Subcutaneous abdominal adipose tissue (tissue), 5 donors: ENCODE measurements around the gene SYNPR.

Experiments
- H3K27ac ChIP-seq: one replicate; pipeline ENCODE4 v1.7.0; 2013; ENCODE audit warnings: low read depth, mild to moderate bottlenecking, inconsistent platforms, low read length, moderate library complexity
- H3K27me3 ChIP-seq, 5 donors: one replicate each; pipeline ENCODE4 v1.7.0; 2013; ENCODE audit warnings: low read length in 5 of 5, inconsistent platforms in 1 of 5; ENCODE audit not compliant: control insufficient read depth in 5 of 5, insufficient read depth in 4 of 5
- H3K36me3 ChIP-seq, 5 donors: one replicate each; pipeline ENCODE4 v1.7.0; 2013; ENCODE audit warnings: low read length in 5 of 5; ENCODE audit not compliant: control insufficient read depth in 5 of 5, insufficient read depth in 5 of 5
- H3K4me1 ChIP-seq, 5 donors: one replicate each; pipeline ENCODE4 v1.7.0; 2013; ENCODE audit warnings: low read length in 5 of 5, mild to moderate bottlenecking in 3 of 5, moderate library complexity in 1 of 5; ENCODE audit not compliant: control insufficient read depth in 5 of 5, insufficient read depth in 5 of 5
- H3K4me3 ChIP-seq, 5 donors: one replicate each; pipeline ENCODE4 v1.7.0; 2013; ENCODE audit warnings: low read length in 5 of 5, low read depth in 1 of 5
- H3K9ac ChIP-seq, 5 donors: one replicate each; pipeline ENCODE4 v1.7.0; 2013; ENCODE audit warnings: low read length in 5 of 5, mild to moderate bottlenecking in 4 of 5, moderate library complexity in 3 of 5
- H3K9me3 ChIP-seq, 5 donors: one replicate each; pipeline ENCODE4 v1.7.0; 2013; ENCODE audit warnings: low read length in 5 of 5; ENCODE audit not compliant: control insufficient read depth in 5 of 5
- donor health status: healthy.
- donor health status: healthy.
- donor health status: healthy.
- donor health status: healthy.
- donor health status: healthy.

Gene SYNPR

DNA sequence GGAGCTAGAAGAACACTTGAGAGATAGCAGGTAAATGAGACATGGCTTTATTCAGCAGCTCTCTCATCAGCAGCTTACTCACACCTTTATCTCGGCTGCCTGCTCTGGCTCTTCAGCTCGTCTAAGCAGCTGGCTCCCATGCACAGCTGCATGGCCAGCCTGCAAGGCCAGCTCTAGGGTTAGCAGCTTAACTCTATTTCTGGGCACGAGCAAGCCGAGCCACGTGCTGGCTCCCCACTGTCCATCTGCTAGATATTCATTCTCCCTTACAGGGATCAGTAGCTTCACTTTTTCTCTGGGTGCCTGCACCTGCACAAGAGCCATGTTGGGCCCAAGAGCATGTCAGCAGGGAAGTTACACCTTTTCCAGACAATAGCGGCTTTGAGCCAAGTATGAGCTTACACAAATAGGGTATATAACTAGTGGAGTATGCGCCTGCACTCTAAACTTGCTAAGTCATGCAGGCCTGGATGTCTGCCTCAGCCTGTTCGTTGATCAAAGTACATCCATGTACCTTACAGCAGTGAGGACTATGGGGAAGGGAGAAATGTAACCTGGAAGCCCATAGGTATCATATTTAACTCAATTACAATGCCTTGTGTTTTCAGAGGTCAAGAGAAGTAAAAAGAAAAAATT is 199.5 kb downstream of the SYNPR start:
- Histone ChIP-seq H3K4me3 (no peak overlapping the region), H3K27ac (no peak overlapping the region), H3K27me3 (no peaks in the 10 kb centered on the region)

DNA sequence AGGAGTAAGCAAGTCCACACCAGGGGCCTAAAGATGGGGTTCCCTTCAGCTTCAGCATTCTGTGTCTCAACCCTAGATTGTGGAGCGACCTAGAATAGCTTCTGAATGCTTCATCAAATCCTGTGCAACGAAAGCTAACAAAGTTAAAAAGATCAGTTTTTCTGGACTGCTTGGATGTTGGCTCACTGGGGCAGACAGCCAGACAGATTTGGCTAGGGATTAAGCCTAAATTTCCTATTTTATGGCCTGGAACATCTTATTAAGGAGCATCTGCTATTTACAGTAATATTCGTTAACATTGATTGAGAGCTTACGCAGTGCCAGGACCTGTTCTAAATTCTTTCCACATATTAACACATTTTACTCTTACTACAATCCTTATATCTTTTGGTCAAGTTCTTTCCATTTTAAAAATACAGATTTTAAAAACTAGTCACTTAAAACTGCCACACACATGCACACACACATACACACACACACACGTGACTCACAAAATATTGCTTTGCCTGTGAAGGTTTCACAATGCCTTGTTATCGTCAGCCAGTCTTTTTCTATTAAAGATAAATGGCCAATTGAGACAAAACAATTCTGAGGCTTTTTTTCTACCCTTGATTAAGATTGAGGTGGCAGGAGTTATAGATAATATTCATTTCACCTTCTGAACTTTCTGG is 201.0 kb downstream of the SYNPR start:
- H3K36me3 ChIP-seq = no peaks in the 10 kb centered on the region
- H3K9me3 ChIP-seq = no peaks in the 10 kb centered on the region
- no peaks in the 10 kb centered on the region for H3K27me3 ChIP-seq
- no peak overlapping the region for H3K4me3 ChIP-seq
- peaks cover 0 to 8% (median 4%) of the 10 kb centered on the region in 5 donors for H3K4me1 ChIP-seq
- no peak overlapping the region for H3K27ac ChIP-seq
- no peak overlapping the region for H3K9ac ChIP-seq

More for the DNA sequence above, 199.5 kb downstream of the SYNPR start:
- no peaks in the 10 kb centered on the region for H3K36me3 ChIP-seq
- H3K9me3 ChIP-seq = no peaks in the 10 kb centered on the region
- peaks cover 0 to 8% (median 4%) of the 10 kb centered on the region in 5 donors for H3K4me1 ChIP-seq
- H3K9ac ChIP-seq = no peak overlapping the region

DNA sequence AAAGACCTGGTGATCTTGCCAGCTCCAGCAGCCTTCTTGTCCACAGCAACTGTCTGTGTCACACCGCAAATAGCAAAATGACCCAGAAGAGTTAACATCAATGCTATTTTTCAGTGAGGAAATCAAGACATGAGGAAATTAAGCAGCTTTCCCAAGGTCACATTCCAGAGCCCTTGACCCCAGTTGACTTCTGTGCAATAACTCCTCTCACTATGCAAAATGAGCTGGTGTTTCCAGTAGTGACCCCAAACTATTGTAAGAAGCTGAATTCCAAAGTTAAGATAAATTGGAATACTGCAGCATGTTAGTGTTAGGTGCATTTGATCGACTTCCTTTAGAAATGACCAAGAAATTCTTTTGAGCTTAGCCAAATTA is 201.5 kb downstream of the SYNPR start:
- no peak overlapping the region for H3K27ac ChIP-seq
- peaks cover 0 to 8% (median 4%) of the 10 kb centered on the region in 5 donors for H3K4me1 ChIP-seq
- no peak overlapping the region for H3K9ac ChIP-seq
- H3K4me3 ChIP-seq = no peak overlapping the region
- no peaks in the 10 kb centered on the region for H3K36me3 ChIP-seq
- no peaks in the 10 kb centered on the region for H3K9me3 ChIP-seq
- no peaks in the 10 kb centered on the region for H3K27me3 ChIP-seq

GRCh38 chr3:63481627-63482026 is 203.5 kb downstream of the SYNPR start:
- Histone ChIP-seq H3K27me3 (no peaks in the 10 kb centered on the region), H3K9ac (no peak overlapping the region), H3K36me3 (no peaks in the 10 kb centered on the region), H3K4me3 (no peak overlapping the region), H3K27ac (no peak overlapping the region), H3K9me3 (no peaks in the 10 kb centered on the region), H3K4me1 (peaks cover 0 to 8% (median 4%) of the 10 kb centered on the region in 5 donors)

GRCh38 chr3:63482341-63482740 is 204.2 kb downstream of the SYNPR start:
- no peaks in the 10 kb centered on the region for H3K9me3 ChIP-seq
- H3K27ac ChIP-seq = no peak overlapping the region
- no peaks in the 10 kb centered on the region for H3K36me3 ChIP-seq
- peaks cover 0 to 8% (median 4%) of the 10 kb centered on the region in 5 donors for H3K4me1 ChIP-seq
- H3K4me3 ChIP-seq = no peak overlapping the region
- no peak overlapping the region for H3K9ac ChIP-seq
- H3K27me3 ChIP-seq = no peaks in the 10 kb centered on the region

GRCh38 chr3:63492464-63492863 is 214.4 kb downstream of the SYNPR start:
- Histone ChIP-seq H3K27me3 (no peaks in the 10 kb centered on the region), H3K27ac (no peak overlapping the region), H3K9me3 (no peaks in the 10 kb centered on the region), H3K4me3 (no peak overlapping the region), H3K4me1 (no peaks in the 10 kb centered on the region), H3K9ac (no peak overlapping the region), H3K36me3 (no peaks in the 10 kb centered on the region)

GRCh38 chr3:63493101-63493500 is 215.0 kb downstream of the SYNPR start:
- Histone ChIP-seq H3K27ac (no peak overlapping the region), H3K9ac (no peak overlapping the region)

DNA sequence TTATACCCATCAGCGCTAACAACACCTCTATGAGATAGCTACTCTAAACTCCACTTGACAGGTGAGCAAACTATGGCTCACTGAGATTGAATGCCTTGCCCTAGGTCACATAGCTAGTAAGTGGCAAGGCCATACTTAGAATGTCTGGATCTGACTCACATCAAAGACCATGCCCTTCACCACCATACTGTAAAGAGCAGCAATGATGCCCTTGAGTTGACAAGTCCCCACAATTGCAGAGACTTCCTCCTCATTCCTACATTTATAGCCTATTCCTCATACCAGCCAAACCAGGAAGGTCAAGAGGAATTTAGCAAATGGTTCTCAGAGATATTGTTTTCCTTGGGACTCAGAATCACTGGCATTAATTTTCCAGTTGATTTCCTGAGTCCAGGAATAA is 216.5 kb downstream of the SYNPR start:
- H3K9ac ChIP-seq = no peak overlapping the region
- H3K9me3 ChIP-seq = no peaks in the 10 kb centered on the region
- H3K4me1 ChIP-seq = no peaks in the 10 kb centered on the region
- H3K27ac ChIP-seq = no peak overlapping the region
- H3K36me3 ChIP-seq = no peaks in the 10 kb centered on the region
- H3K27me3 ChIP-seq = no peaks in the 10 kb centered on the region
- no peak overlapping the region for H3K4me3 ChIP-seq

More at GRCh38 chr3:63493101-63493500, 215.0 kb downstream of the SYNPR start:
- Histone ChIP-seq H3K27me3 (no peaks in the 10 kb centered on the region), H3K36me3 (no peaks in the 10 kb centered on the region), H3K4me1 (no peaks in the 10 kb centered on the region), H3K4me3 (no peak overlapping the region), H3K9me3 (no peaks in the 10 kb centered on the region)

DNA sequence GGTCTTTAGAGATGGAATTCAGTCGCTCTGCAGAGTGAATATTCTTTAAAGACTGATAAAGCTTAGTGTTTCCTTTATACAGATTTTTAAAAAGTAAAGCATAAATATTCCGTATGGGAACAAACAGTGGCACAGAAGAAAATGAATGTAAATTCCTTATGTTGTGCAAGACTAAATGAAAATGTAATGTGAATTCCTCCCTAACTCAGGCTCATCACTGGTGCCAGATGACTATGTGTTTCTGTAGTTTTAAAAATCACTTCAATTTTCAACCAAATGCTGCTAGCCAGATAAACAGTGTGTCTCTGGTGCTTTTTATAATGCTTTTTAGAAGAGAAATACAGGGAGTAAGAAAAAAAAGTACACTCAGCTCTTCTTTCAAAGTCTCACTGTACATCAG is 219.5 kb downstream of the SYNPR start:
- Histone ChIP-seq H3K36me3 (no peaks in the 10 kb centered on the region), H3K27ac (no peak overlapping the region), H3K9me3 (no peaks in the 10 kb centered on the region), H3K27me3 (no peaks in the 10 kb centered on the region), H3K4me1 (no peaks in the 10 kb centered on the region), H3K4me3 (no peak overlapping the region), H3K9ac (no peak overlapping the region)

GRCh38 chr3:63500196-63500595 is 222.1 kb downstream of the SYNPR start:
- H3K36me3 ChIP-seq = no peaks in the 10 kb centered on the region
- no peak overlapping the region for H3K4me3 ChIP-seq
- H3K27me3 ChIP-seq = no peaks in the 10 kb centered on the region
- H3K9me3 ChIP-seq = no peaks in the 10 kb centered on the region
- no peak overlapping the region for H3K27ac ChIP-seq
- H3K9ac ChIP-seq = no peak overlapping the region
- no peaks in the 10 kb centered on the region for H3K4me1 ChIP-seq
